GM18870 (cell line): ENCODE data around the gene CPEB2.
"Not testable (repeated sequence)": the region's sequence is repeated elsewhere in the genome, so short reads cannot be mapped to it uniquely, and the experiment has no call there.

Experiments
- ATAC-seq: cut with Tn5 transposase; IDR thresholded peaks from one replicate; pipeline ENCODE4 v1.9.1; 2021; ENCODE audit warnings: moderate library complexity; ENCODE audit not compliant: unreplicated experiment

The CPEB2 gene

GRCh38 chr4:15043922-15044321, 41.6 kb downstream of the CPEB2 start:
- no peak for ATAC-seq

GRCh38 chr4:15054541-15054940, 52.3 kb downstream of the CPEB2 start:
- ATAC-seq, result no peak

GRCh38 chr4:15060213-15060612, 57.9 kb downstream of the CPEB2 start:
- no peak for ATAC-seq

- no peak for ATAC-seq
Measured at GRCh38 chr4:15063341-15063740, 61.1 kb downstream of the CPEB2 start.

GRCh38 chr4:15065516-15065915, 63.2 kb downstream of the CPEB2 start:
- ATAC-seq, result no peak

- no peak for ATAC-seq
Measured at GRCh38 chr4:15066140-15066539, 63.9 kb downstream of the CPEB2 start.

- no peak for ATAC-seq
Measured at GRCh38 chr4:15068298-15068697, 66.0 kb downstream of the CPEB2 start.

GRCh38 chr4:15075875-15076274, 73.6 kb downstream of the CPEB2 start:
- ATAC-seq, result no peak

GRCh38 chr4:15077969-15078368, 75.7 kb downstream of the CPEB2 start:
- ATAC-seq, result no peak

- no peak for ATAC-seq
Measured at GRCh38 chr4:15078682-15079642, 76.7 kb downstream of the CPEB2 start.

- no peak for ATAC-seq
Measured at GRCh38 chr4:15084780-15085179, 82.5 kb downstream of the CPEB2 start.

GRCh38 chr4:15085762-15086161, 83.5 kb downstream of the CPEB2 start:
- not testable (repeated sequence) for ATAC-seq

- ATAC-seq, result not testable (repeated sequence)
Measured at GRCh38 chr4:15086259-15086658, 84.0 kb downstream of the CPEB2 start.

- no peak for ATAC-seq
Measured at GRCh38 chr4:15088394-15089035, 86.2 kb downstream of the CPEB2 start.

- ATAC-seq, result no peak
Measured at GRCh38 chr4:15089979-15090378, 87.7 kb downstream of the CPEB2 start.

- no peak for ATAC-seq
Measured at GRCh38 chr4:15100380-15100779, 98.1 kb downstream of the CPEB2 start.

GRCh38 chr4:15100994-15101695, 98.9 kb downstream of the CPEB2 start:
- no peak for ATAC-seq

- ATAC-seq, result no peak
Measured at GRCh38 chr4:15104825-15105224, 102.5 kb downstream of the CPEB2 start.

- no peak for ATAC-seq
Measured at GRCh38 chr4:15106399-15106798, 104.1 kb downstream of the CPEB2 start.

GRCh38 chr4:15109600-15109999, 107.3 kb downstream of the CPEB2 start:
- ATAC-seq, result no peak

- no peak for ATAC-seq
Measured at GRCh38 chr4:15110120-15110571, 107.9 kb downstream of the CPEB2 start.
